Memory B cell (primary cell): ENCODE measurements around the gene MARCHF11.

Experiments used
- ATAC-seq: fragments of 150-1000 bp; cut with Tn5 transposase; 2 replicates; pipeline ENCODE4 v1.10.0; 2021; ENCODE audit warnings: low read depth, mild to moderate bottlenecking, moderate library complexity
- DNase-seq, 2 donors: peaks; one replicate each; pipeline ENCODE4 v3.0.0; 2022; ENCODE audit warnings: low spot score in 2 of 2
- H3K27ac Mint-ChIP-seq: one replicate; pipeline ENCODE4 v1.8.0; 2022; ENCODE audit warnings: mild to moderate bottlenecking, moderate library complexity, mixed read lengths
- H3K27me3 Mint-ChIP-seq: one replicate; pipeline ENCODE4 v1.8.0; 2022; ENCODE audit warnings: mixed read lengths
- H3K36me3 Mint-ChIP-seq: one replicate; pipeline ENCODE4 v1.8.0; 2022; ENCODE audit warnings: mild to moderate bottlenecking, mixed read lengths
- H3K4me1 Mint-ChIP-seq: one replicate; pipeline ENCODE4 v1.8.0; 2022; ENCODE audit warnings: mixed read lengths
- H3K4me3 Mint-ChIP-seq: one replicate; pipeline ENCODE4 v1.8.0; 2022; ENCODE audit warnings: mild to moderate bottlenecking, moderate library complexity, mixed read lengths
- H3K9me3 Mint-ChIP-seq: one replicate; pipeline ENCODE4 v1.8.0; 2022; ENCODE audit warnings: mixed read lengths

Gene MARCHF11

GRCh38 chr5:16179511-16179935 is at the start of gene MARCHF11:
Gene MARCHF11 (minus strand): TSS chr5:16179791. CDS start chr5:16179575, 216 bp downstream.
- DNase-seq (no peak), ATAC-seq (no peak)
- Mint-ChIP-seq H3K36me3 (no peaks in the 10 kb centered on the region), H3K9me3 (peaks cover 8% of the 10 kb centered on the region), H3K4me1 (no peaks in the 10 kb centered on the region), H3K27me3 (peaks cover 13% of the 10 kb centered on the region), H3K4me3 (no peak within 1 kb of the TSS), H3K27ac (no peak within 1 kb of the TSS)

GRCh38 chr5:16225927-16226326 is 46.3 kb upstream of the MARCHF11 start:
- DNase-seq (no peak), ATAC-seq (no peak)
- H3K27me3 Mint-ChIP-seq = peaks cover 2% of the 10 kb centered on the region
- no peaks in the 10 kb centered on the region for H3K4me1 Mint-ChIP-seq
- H3K9me3 Mint-ChIP-seq = peaks cover 7% of the 10 kb centered on the region
- no peaks in the 10 kb centered on the region for H3K36me3 Mint-ChIP-seq
- no peak overlapping the region for H3K4me3 Mint-ChIP-seq
- no peak overlapping the region for H3K27ac Mint-ChIP-seq

GRCh38 chr5:16192311-16192710 is 12.7 kb upstream of the MARCHF11 start:
- H3K4me3 Mint-ChIP-seq = no peak overlapping the region
- H3K27me3 Mint-ChIP-seq = no peaks in the 10 kb centered on the region
- no peaks in the 10 kb centered on the region for H3K4me1 Mint-ChIP-seq
- H3K9me3 Mint-ChIP-seq = peaks cover 4% of the 10 kb centered on the region
- ATAC-seq (no peak), DNase-seq (no peak)
- H3K36me3 Mint-ChIP-seq = no peaks in the 10 kb centered on the region
- no peak overlapping the region for H3K27ac Mint-ChIP-seq

GRCh38 chr5:16180789-16181082 is 1.1 kb upstream of the MARCHF11 start:
- H3K9me3 Mint-ChIP-seq = peaks cover 8% of the 10 kb centered on the region
- H3K36me3 Mint-ChIP-seq = no peaks in the 10 kb centered on the region
- H3K4me3 Mint-ChIP-seq = no peak overlapping the region
- ATAC-seq (no peak), DNase-seq (no peak)
- H3K27ac Mint-ChIP-seq = no peak overlapping the region
- peaks cover 13% of the 10 kb centered on the region for H3K27me3 Mint-ChIP-seq
- no peaks in the 10 kb centered on the region for H3K4me1 Mint-ChIP-seq

- no peak for ATAC-seq
- Mint-ChIP-seq H3K27ac (no peak overlapping the region), H3K4me1 (no peaks in the 10 kb centered on the region), H3K9me3 (peaks cover 8% of the 10 kb centered on the region), H3K27me3 (peaks cover 13% of the 10 kb centered on the region), H3K36me3 (no peaks in the 10 kb centered on the region), H3K4me3 (no peak overlapping the region)
- DNase-seq = no peak
Observed at GRCh38 chr5:16179936-16180788, 571 bp upstream of the MARCHF11 start.

GRCh38 chr5:16178745-16179372 is 732 bp downstream of the MARCHF11 start:
- Mint-ChIP-seq H3K9me3 (peaks cover 8% of the 10 kb centered on the region), H3K27me3 (peaks cover 13% of the 10 kb centered on the region), H3K4me1 (no peaks in the 10 kb centered on the region), H3K4me3 (no peak overlapping the region), H3K36me3 (no peaks in the 10 kb centered on the region), H3K27ac (no peak overlapping the region)
- no peak for ATAC-seq
- DNase-seq = no peak

GRCh38 chr5:16169550-16169949 is 10.0 kb downstream of the MARCHF11 start:
- Mint-ChIP-seq H3K4me3 (no peak overlapping the region), H3K9me3 (no peaks in the 10 kb centered on the region), H3K4me1 (no peaks in the 10 kb centered on the region), H3K36me3 (no peaks in the 10 kb centered on the region), H3K27me3 (peaks cover 1% of the 10 kb centered on the region), H3K27ac (no peak overlapping the region)
- DNase-seq (no peak), ATAC-seq (no peak)

GRCh38 chr5:16160706-16161105 is 18.9 kb downstream of the MARCHF11 start:
- H3K36me3 Mint-ChIP-seq = no peaks in the 10 kb centered on the region
- H3K4me3 Mint-ChIP-seq = no peak overlapping the region
- H3K9me3 Mint-ChIP-seq = no peaks in the 10 kb centered on the region
- ATAC-seq = no peak
- no peaks in the 10 kb centered on the region for H3K27me3 Mint-ChIP-seq
- no peaks in the 10 kb centered on the region for H3K4me1 Mint-ChIP-seq
- no peak overlapping the region for H3K27ac Mint-ChIP-seq
- DNase-seq = no peak

- Mint-ChIP-seq H3K4me3 (no peak overlapping the region), H3K36me3 (no peaks in the 10 kb centered on the region), H3K9me3 (no peaks in the 10 kb centered on the region), H3K4me1 (no peaks in the 10 kb centered on the region), H3K27ac (no peak overlapping the region), H3K27me3 (no peaks in the 10 kb centered on the region)
- no peak for DNase-seq
- no peak for ATAC-seq
Observed at GRCh38 chr5:16159636-16160035, 20.0 kb downstream of the MARCHF11 start.

GRCh38 chr5:16156152-16156551 is 23.4 kb downstream of the MARCHF11 start:
- Mint-ChIP-seq H3K27me3 (no peaks in the 10 kb centered on the region), H3K4me3 (no peak overlapping the region), H3K36me3 (no peaks in the 10 kb centered on the region), H3K27ac (no peak overlapping the region), H3K9me3 (no peaks in the 10 kb centered on the region), H3K4me1 (no peaks in the 10 kb centered on the region)
- ATAC-seq (no peak), DNase-seq (no peak)

GRCh38 chr5:16152601-16153568 is 26.7 kb downstream of the MARCHF11 start:
- H3K27me3 Mint-ChIP-seq = no peaks in the 10 kb centered on the region
- H3K27ac Mint-ChIP-seq = no peak overlapping the region
- no peak overlapping the region for H3K4me3 Mint-ChIP-seq
- DNase-seq = no peak
- H3K9me3 Mint-ChIP-seq = peaks cover 2% of the 10 kb centered on the region
- no peaks in the 10 kb centered on the region for H3K4me1 Mint-ChIP-seq
- ATAC-seq = no peak
- H3K36me3 Mint-ChIP-seq = no peaks in the 10 kb centered on the region

GRCh38 chr5:16149621-16150020 is 30.0 kb downstream of the MARCHF11 start:
- ATAC-seq (no peak), DNase-seq (no peak)
- H3K9me3 Mint-ChIP-seq = peaks cover 4% of the 10 kb centered on the region
- no peak overlapping the region for H3K4me3 Mint-ChIP-seq
- no peaks in the 10 kb centered on the region for H3K27me3 Mint-ChIP-seq
- no peak overlapping the region for H3K27ac Mint-ChIP-seq
- no peaks in the 10 kb centered on the region for H3K4me1 Mint-ChIP-seq
- H3K36me3 Mint-ChIP-seq = no peaks in the 10 kb centered on the region

GRCh38 chr5:16147179-16147900 is 32.3 kb downstream of the MARCHF11 start:
- Mint-ChIP-seq H3K9me3 (peaks cover 5% of the 10 kb centered on the region), H3K27me3 (no peaks in the 10 kb centered on the region), H3K36me3 (no peaks in the 10 kb centered on the region), H3K4me3 (no peak overlapping the region), H3K27ac (no peak overlapping the region), H3K4me1 (no peaks in the 10 kb centered on the region)
- DNase-seq = no peak
- no peak for ATAC-seq
